GM12892 (cell line): ENCODE measurements around the gene PLCZ1.

Source experiments
- POLR2A ChIP-seq: IDR thresholded peaks from 2 replicates; pipeline ENCODE4 v1.6.1; 2011; ENCODE audit warnings: low read depth, low read length, control low read depth
- POLR2AphosphoS5 ChIP-seq: IDR thresholded peaks from 2 replicates; pipeline ENCODE4 v1.6.1; 2011; ENCODE audit warnings: low read depth, low read length, control low read depth
- TAF1 ChIP-seq: IDR thresholded peaks from 2 replicates; pipeline ENCODE4 v1.6.1; 2011; ENCODE audit warnings: low read depth, mild to moderate bottlenecking, control low read depth, low read length, borderline replicate concordance

- TF ChIP-seq POLR2A (no peak), POLR2AphosphoS5 (no peak), TAF1 (no peak)
Measured at GRCh38 chr12:18749386-18749957, 11.7 kb upstream of the PLCZ1 start.
